ENCODE measurements around the gene EGR1. TPM values are rescaled to one million over a fixed set of nuclear protein-coding genes. Genes with fewer than 3 reads are reported as not detected.

The EGR1 gene
- total RNA-seq, 1 experiment from 2014 or later: 1.9 TPM

DNA sequence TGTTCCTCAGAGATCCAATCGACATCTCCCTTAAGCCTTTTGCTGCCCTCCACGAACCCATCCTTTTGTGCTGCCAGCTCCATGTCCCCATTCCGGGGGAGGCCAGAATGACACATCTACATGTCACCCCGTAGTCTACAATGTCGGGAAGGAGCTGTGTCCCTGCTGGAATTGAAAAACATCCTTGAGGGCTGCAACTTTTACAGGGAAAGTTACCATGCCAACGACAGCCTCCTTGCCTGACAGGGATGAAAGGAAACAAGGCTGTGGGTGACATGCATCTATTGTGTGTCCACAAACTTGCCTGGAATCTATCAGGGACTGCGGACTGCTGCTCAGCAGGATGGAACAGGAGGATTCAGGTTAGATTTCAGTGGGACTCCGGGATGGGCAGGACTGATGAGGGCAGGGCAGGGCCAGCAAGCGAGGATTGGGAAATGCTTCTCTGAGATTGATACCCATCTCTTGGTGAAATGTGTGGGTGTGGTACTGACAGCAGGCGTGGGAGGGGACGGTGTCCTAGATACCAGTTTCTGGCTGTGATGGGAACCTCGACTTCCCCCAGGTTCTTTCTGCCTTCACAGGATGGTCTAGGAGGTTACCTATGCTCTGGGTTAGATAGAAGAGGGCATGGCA, 25.5 kb downstream of the EGR1 start:
- BruUV-seq (replicated peaks): no TSS peak
- Histone ChIP-seq H3F3A (ENCODE audit: low read length, unreplicated experiment) (no peaks in the 10 kb centered on the region), H3K36me3 (ENCODE audit: low read depth, low read length) (no peaks in the 10 kb centered on the region), H2AFZ (ENCODE audit: low read length) (no peak overlapping the region), H3K9me3 (ENCODE audit: low read length) (no peaks in the 10 kb centered on the region), H3K4me2 (ENCODE audit: low read length) (no peak overlapping the region), H3K79me2 (ENCODE audit: low read length) (no peaks in the 10 kb centered on the region), H3K27me3 (ENCODE audit: low read length) (peaks cover 23% of the 10 kb centered on the region), H3K9me2 (replicated peaks; ENCODE audit: low read length) (no peaks in the 10 kb centered on the region), H3K4me1 (ENCODE audit: insufficient read depth, low read length) (0 out of 2 replicates have a peak, but pooled peaks cover 6% of the 10 kb centered on the region), H4K20me1 (ENCODE audit: low read length) (no peaks in the 10 kb centered on the region), H3K27ac (ENCODE audit: low read length) (no peak overlapping the region), H3K4me3 (ENCODE audit: low read length) (no peak overlapping the region), H3K9ac (ENCODE audit: low read length) (no peak overlapping the region)
- intact Hi-C loops (cut with micrococcal nuclease): no loop called here
- no peak for DNase-seq
- POLR2A ChIA-PET (ENCODE audit: unreplicated experiment): interaction anchor here (0.5 kb wide), 1 partner anchor 26 kb away, joined by 5 read pairs; no protein-coding TSS in a partner anchor
- TF ChIP-seq EZH2phosphoT487 (IDR thresholded peaks at IDR 0.05; ENCODE audit: borderline replicate concordance, low read length) (no peak), EZH2 (IDR thresholded peaks at IDR 0.05; ENCODE audit: low read length, unreplicated experiment) (no peak)
- TF ChIP-seq, protein P1, sequence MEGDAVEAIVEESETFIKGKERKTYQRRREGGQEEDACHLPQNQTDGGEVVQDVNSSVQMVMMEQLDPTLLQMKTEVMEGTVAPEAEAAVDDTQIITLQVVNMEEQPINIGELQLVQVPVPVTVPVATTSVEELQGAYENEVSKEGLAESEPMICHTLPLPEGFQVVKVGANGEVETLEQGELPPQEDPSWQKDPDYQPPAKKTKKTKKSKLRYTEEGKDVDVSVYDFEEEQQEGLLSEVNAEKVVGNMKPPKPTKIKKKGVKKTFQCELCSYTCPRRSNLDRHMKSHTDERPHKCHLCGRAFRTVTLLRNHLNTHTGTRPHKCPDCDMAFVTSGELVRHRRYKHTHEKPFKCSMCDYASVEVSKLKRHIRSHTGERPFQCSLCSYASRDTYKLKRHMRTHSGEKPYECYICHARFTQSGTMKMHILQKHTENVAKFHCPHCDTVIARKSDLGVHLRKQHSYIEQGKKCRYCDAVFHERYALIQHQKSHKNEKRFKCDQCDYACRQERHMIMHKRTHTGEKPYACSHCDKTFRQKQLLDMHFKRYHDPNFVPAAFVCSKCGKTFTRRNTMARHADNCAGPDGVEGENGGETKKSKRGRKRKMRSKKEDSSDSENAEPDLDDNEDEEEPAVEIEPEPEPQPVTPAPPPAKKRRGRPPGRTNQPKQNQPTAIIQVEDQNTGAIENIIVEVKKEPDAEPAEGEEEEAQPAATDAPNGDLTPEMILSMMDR (conservative IDR thresholded peaks at IDR 0.05; ENCODE audit: low read depth, low read length): no peak
- CTCF ChIA-PET: no interaction called here
- no peak for ATAC-seq

DNA sequence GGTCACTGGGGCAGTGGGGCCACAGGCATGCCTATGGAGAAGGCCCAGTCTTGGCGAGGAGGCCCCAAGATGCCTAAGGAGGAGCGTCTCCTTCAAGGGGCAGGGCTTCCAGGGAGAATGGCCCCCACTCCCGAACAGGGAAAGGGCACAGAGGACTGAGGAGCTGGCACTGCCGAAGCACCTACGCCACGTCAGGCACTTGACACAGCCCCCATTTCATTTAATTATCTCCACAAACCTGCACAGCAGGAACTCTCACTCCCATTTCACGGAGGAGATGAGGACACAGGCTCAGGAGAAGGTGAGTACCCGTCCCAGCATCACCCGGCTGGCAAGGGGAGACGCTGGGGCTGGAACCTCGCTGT, 26.0 kb downstream of the EGR1 start:
- Histone ChIP-seq H4K20me1 (ENCODE audit: low read length) (no peaks in the 10 kb centered on the region), H3K36me3 (ENCODE audit: low read depth, low read length) (no peaks in the 10 kb centered on the region), H3F3A (ENCODE audit: low read length, unreplicated experiment) (no peaks in the 10 kb centered on the region), H3K4me1 (ENCODE audit: insufficient read depth, low read length) (0 out of 2 replicates have a peak, but pooled peaks cover 6% of the 10 kb centered on the region), H3K27me3 (ENCODE audit: low read length) (peaks cover 23% of the 10 kb centered on the region), H3K79me2 (ENCODE audit: low read length) (no peaks in the 10 kb centered on the region), H2AFZ (ENCODE audit: low read length) (peak overlapping the region; percentile 86), H3K4me2 (ENCODE audit: low read length) (peak overlapping the region; percentile 93), H3K9me2 (replicated peaks; ENCODE audit: low read length) (no peaks in the 10 kb centered on the region), H3K9ac (ENCODE audit: low read length) (no peak overlapping the region), H3K9me3 (ENCODE audit: low read length) (no peaks in the 10 kb centered on the region), H3K4me3 (ENCODE audit: low read length) (peak overlapping the region; percentile 63), H3K27ac (ENCODE audit: low read length) (no peak overlapping the region)
- ATAC-seq: no peak; the same call in 1 of the 2 replicates
- TF ChIP-seq EZH2 (IDR thresholded peaks at IDR 0.05; ENCODE audit: low read length, unreplicated experiment) (no peak), EZH2phosphoT487 (IDR thresholded peaks at IDR 0.05; ENCODE audit: borderline replicate concordance, low read length) (no peak)
- TF ChIP-seq, protein P1 (conservative IDR thresholded peaks at IDR 0.05; ENCODE audit: low read depth, low read length): no peak
- intact Hi-C loops (cut with micrococcal nuclease): no loop called here
- ChIA-PET CTCF (no interaction called here), POLR2A (ENCODE audit: unreplicated experiment) (interaction anchor here (0.5 kb wide), 1 partner anchor 26 kb away, joined by 5 read pairs; no protein-coding TSS in a partner anchor)
- DNase-seq: no peak
- no TSS peak for BruUV-seq (replicated peaks)
